ENCODE results near the gene OTULIN.
A peak's percentile ranks its signal among the peaks of the same experiment; 100 is the strongest.

Gene OTULIN

DNA sequence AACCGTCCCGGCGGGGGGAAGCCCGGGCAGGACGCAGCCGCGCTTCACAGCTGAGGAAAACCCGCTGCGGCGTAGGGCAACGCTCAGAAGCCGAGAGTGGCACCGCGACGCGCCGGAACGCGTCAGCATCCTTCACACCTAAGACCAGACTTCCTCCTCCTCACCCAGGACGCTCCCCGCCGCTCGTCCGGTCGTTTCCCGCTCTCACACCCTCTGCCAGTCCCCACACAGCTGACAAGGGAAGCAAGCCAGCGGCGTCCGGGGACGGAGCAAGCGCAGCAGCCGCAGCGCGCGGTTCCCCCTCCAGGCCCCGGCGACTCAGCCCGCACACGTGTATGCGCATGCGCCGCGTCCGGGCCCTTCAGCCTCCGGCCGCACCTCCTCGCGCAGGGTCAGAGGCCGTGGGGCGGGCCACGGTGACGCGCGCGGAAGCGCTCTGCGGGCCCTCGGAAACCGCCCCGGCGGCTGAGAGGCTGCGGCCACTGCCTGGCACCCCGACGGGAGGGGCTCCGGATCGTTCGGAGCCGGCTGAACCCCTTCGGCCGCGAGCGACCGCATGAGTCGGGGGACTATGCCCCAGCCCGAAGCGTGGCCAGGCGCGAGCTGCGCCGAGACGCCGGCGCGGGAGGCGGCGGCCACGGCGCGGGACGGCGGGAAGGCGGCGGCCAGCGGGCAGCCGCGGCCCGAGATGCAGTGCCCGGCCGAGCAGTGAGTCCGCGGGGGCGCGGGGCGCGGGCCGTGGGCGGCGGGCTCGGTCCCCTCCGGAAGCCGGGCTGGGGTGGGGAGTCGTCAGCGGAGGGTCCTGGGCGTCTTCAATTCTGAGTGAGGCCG, at the start of gene OTULIN:
Gene OTULIN, plus strand, starts transcription at position 449 of the 831 bp plus-strand sequence. Its CDS starts 108 bp downstream, at position 557.
- peak; percentile 91 for DNase-seq

DNA sequence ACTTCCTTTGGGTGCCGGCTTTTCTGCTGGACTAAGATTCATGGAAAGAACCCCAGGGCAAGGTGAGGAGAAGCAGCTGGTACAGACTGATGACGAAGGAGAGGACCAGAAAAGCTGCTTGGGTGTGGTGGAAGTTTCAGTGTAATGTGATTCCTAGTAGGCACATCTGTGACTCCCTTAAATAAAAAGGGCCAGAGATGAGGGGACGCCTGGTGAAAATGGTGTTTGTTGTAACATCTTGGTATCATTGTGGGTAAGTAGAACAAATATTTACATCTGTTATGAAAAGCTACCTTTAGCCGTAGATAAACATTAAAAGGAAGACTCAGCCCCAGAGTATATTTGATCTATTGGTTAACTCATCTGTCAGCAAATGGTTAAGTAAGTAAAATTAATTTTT, 49.2 kb upstream of the OTULIN start:
- no peak for DNase-seq

DNA sequence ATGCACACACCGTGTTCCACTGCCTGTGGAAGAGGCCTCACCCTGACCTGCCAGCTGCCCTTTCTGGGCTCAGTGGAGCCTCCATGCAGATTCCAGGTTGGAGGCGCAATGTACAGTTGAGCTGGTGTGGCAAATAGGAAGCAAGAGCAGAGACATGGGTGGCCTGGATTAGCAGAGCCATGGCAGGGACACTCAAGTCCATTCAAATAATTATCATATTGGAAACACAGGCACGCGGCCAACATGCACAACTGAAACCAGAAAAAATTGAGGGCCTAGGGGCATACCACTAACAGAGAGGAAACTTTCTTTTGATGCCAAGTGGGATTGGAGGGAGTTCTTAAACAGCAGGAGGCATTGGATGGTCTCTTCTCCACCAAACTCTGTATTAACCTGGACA, 47.1 kb upstream of the OTULIN start:
- DNase-seq, result no peak

DNA sequence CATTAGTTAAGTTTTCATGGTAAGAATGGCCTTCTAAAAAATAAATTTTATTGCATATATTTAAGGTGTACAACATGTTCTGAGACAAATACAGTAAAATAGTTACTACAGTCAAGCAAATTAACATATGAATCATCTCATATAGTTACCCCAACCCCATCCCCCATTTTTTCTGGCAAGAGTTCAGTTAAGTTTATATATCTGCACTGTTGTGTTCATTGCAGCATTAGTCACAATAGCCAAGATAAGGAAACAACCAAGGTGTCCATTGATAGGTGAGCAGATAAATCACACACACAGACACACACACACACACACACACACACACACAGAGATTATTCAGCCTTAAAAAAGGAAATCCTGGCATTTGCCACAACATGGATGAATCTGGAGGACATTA, 37.2 kb upstream of the OTULIN start:
- DNase-seq, result no peak

DNA sequence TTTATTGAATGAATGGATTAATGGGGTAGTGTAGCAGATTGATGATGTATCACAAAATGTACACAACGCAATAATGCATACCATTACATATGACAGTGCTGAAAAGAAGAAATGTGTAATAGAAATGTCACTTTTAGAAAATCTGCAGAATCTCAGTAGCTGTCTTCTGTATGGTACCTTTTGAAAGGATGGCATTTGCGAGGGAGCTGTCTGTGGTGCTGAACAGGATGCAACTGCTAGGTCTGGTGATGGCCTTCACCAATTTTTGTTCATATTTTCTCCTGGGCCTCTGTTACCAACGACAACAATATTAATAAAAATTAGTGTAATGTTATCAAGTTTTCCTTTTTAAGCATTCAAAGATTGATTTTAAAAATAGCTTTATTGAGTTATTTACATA, 36.2 kb upstream of the OTULIN start:
- peak; percentile 53 for DNase-seq

DNA sequence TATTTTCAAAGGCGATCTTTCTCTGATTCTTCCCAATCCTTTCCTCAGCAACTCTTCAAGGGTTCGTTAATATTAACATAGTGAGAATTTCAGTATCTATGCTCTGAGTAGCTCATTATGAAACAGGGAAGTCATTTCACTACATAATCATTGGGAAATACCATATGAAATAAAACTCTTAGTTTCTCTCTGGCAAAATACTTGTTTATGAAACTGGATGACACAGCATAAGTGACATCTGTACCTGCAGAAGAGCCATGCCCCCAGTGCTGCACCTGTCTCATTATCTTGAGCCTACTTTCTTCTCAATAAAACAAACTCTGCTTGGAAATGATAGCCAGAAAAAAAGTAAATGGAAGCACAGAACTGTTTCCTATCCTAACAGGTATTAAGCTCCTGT, 33.8 kb upstream of the OTULIN start:
- no peak for DNase-seq

DNA sequence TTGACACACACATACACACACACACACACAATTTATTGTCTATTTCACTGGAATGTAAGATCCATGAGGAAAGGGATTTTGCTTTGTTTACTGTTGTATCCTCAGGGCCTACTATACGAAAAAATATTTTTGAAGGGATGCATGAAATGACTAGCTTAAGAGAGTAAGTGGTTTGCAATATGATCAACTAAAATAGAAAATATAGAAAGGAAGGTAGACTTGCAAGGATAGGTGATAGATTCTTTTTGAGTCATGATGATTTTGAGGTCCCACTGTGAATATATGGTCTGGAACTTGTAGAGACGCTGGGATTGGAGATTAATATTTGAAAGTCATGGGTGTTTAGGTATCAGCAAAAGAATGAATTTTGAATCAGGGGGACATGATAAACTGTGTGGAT, 28.9 kb upstream of the OTULIN start:
- no peak for DNase-seq

DNA sequence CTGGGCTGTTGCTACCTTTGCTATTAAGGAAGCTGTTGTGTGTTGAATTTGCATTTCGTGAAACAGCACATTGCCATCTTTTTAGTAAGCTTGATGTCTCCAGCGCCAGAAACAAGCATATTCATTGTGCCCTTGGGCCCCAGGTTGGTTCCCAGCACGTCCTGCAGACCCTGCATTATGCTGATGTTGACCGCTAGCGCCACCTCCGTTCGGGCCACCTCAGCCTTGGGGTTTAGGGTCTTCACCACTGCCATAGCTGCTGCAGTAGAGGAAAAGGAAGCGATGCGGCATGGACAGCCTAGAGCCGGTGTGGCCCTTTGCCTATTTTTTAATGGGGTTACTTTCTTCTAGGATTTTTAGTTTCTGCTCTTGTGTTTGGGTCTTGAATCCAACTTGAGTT, 23.8 kb upstream of the OTULIN start:
- DNase-seq, result no peak

DNA sequence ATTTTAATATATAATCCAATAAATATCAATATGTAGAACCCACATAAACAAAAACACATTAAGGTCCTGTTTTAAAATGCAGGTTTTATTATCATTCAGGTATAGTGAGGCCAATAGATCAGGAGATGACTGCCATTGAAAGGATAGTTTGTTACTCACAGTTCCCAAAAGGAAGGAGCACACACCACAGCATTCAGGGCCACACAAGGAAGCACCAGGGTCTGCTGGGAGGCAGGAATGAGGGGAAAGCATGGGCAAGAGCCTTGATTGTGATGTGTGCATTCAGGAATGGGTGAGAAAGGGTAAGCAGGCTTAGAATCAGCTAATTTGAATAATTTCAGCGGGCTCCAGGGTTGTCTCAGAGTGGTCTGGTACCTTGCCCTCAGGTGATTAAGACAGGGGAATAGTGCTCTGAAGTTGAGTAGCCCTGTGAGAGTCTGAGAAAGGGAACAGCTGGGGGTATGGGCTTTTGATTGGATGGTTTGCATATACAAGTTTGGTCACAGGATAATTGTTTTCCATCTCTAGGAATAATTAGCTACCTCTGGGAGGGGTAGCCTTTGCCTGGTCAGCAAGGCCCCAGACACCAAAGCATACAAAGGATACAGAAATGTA, 19.8 kb upstream of the OTULIN start:
- no peak for DNase-seq

DNA sequence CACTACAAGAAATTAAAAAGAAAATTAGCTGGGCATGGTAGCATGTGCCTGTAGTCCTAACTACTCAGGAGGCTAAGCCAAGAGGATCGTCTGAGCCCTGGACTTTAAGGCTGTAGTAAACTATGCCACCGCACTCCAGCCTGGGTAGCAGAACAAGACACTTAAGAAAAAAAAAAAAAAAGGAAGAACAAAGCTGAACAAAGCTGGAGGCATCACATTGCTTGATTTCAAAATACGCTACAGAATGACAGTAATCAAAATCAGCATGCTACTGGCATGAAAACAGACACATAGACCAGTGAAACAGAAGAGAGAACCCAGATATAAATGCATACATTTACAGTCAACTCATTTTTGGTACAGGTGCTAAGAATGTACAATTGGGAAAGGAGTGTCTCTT, 14.5 kb upstream of the OTULIN start:
- DNase-seq, result no peak

DNA sequence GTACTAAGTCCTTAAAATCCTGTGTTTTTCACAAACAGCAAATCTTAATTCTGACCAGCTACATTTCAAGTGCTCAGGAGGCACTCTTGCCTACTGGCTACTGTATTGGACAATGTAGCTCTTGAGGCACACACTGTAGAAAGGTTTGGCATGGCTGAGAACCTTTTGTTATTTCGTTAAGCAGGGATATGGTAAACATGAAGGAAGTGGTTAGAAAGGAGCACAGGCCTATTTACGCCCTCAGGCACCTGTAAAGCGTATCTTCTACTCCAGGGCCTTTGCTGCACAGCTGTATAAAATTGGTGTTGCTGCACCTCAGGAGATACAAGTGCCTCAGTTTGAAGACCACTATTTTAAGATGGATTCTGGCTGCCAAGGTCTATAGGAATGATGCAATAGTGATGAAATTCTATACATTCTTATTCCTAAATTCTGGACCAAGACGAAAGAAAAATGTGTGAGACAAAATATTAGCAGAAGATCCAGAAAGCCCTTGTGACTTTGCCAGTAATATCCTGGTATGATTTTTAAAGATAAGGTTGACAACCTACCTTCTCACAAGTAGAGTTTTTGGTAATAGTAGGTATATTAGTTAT, 9.3 kb upstream of the OTULIN start:
- DNase-seq, result no peak

DNA sequence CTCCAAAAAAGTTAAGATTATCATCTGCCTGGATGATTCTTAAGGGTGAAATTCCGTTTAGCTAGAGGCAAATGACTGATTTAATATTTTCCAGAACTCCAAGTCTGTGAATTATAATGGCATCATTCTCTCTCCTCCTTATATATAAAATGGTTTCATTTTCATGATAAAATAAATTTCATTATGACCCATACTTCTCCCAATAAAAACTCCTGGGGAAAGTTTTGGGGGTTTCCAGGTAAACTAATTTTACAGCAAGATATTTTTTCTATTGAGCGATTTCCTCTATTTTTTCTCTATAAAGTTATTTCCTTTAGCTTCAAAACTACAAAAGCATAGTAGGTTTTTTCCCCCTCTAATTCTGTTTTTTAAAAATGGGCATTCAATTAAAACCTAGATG, 7.6 kb upstream of the OTULIN start:
- DNase-seq, result no peak

DNA sequence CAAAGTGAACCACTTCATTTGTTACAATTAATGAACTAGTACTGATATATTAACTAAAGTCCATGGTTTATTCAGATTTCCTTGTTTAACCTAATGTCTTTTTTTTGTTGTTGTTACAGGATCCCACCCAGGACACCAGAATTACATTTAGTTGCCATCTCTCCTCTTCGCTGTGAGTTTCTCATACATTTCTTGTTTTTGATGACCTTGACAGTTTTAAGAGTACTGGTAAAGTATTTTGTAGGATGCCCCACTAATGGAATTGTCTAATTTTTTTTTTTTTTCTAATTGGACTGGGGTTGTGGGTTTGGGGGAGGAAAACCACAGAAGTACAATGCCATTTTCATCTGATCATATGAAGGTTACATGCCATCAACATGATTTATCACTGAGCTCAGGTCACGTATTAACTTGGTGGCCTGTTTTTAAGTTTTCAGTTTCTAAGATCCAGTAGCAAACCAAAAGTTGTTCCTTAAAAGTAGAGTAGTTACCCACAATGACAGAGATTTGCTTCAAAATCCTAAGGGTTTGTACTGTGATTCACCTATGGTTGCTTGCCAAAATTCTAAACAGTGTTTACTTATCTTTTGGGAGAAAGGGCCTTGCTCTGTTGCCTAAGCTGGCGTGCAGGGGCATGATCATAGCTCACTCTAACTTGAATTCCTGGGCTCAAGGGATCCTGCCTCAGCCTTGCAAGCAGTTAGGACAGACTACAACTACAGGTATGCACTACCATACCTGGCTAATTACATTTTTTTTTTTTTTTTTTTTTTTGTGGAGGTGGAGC, 4.5 kb upstream of the OTULIN start:
- no peak for DNase-seq

DNA sequence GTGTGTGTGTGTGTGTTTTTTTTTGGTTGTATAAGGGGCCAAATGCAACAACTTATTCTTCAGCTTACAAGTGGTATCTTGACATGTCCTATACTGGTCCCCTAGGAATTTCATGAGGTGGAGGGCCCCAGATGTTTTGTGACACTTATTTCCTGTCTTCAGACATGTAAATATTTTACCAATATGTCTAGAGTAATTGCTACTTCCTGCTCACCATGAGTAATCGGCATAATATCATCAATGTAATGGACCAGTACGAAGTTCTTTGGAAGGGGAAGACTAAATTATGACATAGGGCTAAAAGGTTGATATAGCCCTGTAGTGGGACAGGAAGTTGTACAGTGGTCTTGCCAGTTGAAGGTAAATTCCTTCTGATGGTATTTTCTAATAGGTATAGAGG, 3.7 kb upstream of the OTULIN start:
- no peak for DNase-seq

DNA sequence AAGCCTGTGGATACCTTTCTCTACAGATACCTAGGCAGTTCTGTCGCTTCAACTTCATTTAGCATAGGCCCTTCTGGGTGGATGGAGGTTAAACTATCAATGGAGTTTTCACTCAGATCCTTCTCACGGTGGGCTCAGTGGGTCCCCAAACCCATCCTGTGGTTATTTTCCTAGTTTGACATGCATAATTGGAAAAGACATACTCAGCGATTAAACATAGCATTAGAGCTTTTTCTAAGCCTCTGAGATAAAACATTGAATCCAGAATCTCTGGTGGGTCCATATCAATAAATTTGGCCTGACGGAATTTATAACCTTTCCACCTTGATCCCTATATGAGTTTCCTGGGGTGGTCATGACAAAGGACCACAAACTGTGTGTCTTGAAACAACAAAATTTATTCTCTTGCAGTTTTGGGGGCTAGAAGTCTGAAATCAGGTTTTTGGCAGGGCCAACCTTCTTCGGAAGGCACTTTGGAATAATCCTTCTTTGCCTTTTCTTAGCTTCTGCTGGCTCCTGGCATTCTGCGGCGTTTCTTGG, 1.7 kb upstream of the OTULIN start:
- no peak for DNase-seq

DNA sequence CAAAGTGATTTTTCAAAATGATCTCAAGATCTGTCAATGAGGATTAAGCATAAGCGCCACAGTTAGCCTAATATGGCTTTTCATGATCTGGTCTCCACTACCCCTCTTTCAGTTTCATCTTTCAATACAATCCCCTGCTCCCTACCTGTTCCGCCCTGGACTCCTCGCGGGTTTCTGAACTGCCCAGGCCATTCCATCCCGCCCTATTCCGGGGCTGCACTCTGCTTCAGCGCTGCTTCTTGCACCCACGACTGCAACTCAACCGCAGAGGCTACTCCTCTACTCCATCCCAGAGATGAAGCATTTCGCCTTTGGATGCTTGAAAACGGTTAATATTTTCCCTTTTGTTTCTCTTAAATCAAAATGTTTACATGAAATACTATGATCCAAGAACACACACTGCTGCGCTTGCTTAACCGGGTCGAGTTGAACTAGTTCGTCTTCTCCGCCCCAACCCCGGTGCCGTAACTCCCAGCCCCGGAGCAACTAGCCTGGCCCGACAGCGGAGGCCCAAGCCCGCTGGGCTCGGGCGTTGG, 716 bp upstream of the OTULIN start:
- no peak for DNase-seq

DNA sequence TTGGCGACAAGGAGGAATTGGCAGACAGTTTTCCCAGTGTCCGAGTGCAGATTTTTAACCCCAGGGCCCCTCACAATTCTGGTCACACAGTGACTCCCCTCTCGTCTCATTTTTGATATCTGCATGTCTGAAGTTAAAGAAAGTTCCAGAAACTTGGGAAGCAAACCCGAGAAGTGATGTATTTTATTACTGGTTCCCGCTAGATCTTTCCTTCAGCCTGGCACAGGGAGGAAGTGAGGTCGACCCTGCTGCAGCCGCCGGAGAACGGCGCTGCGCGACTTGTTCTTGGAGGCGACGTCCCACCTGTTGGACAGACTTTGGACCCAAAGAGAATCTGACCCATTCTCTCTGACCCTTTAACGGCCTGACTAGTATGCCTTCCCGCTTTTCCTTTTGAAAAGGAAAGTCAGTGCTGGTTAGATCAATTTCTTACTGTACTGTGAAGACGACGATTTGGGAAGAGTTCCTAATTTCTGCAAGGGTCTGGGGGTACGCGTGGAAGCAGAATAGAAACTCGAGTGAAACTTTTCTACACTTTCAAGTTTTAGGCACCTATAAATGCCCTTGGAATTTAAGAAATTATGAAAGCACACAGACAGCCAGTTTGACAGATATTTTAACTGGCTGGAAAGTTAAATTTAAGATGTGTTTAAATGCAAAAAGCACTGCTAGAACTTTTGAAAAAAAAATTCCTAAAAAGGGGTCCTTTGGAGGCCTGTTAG, 744 bp downstream of the OTULIN start:
- peak; percentile 35 for DNase-seq

DNA sequence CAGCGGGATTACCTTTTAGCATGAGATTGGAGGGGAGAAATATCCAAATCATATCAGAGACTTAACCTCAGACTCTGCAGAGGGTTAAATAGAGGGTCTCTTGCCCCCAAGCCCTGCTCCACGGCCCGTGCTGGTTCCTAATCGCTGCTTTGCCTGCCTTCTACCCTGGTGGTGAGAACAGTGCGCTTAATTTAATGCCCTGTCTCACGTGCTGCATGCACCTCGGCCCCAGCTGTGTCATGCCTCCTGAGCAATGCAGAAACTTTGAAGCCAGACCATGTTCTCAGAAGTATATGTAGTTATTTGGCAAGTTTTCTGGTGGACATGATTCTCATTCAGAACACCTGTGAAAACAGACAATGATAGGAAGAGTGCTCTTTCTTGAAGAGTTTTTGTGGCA, 1.4 kb downstream of the OTULIN start:
- peak; percentile 64 for DNase-seq

DNA sequence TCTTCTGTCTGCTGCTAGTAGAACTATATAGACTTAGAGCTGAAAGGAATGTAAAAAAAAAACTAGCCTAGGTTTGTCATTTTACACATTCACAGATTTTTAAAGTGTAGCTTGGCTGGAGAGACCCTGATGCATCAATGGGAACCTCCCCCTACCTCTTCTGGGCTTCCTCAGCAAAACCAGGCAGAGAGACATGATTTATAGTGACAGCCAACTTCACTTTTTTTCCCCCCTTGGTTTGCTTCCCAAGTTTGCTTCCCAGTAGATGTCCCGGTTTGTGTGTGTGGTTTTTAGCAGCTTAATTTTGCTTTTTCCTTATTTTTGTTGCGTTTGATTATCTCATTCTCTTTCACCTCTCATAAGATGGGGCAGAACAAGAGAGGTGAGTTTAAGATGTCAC, 1.8 kb downstream of the OTULIN start:
- DNase-seq, result no peak

DNA sequence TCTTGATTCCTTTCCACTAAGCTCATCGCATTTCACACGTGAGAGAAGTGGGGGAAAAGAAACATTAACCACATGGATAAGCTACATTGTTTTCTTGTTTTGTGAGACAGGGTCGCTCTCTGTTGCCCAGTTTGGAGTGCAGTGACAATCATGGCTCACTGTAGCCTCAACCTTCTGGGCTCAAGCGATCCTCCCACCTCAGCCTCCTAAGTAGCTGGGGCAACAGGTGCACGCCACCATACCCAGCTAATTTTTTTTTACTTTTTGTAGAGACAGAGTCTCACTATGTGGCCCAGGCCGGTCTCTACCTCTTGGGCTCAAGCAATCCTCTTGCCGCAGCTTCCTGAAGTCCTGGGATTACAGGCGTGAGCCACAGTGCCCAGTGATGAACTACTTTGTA, 2.8 kb downstream of the OTULIN start:
- DNase-seq, result no peak

DNA sequence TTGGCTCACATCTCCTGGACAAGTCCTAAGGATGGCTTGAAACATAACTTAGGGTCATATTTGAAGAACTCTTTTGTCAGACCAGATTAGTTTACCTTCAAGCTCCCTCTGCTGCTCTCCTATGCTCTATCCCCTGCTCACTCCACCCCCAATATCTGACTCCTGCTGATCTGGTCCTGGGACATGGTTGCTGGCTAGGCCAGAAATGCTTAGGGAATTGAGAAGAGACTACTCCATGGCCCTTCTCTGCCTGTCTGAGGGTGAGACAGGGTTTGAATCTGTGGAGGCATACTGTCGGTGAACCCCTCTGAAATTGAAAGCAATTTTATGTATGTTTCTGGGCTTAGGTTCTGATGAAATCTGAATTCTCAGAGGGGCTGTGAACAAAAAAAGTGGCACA, 3.3 kb downstream of the OTULIN start:
- peak; percentile 21 for DNase-seq

DNA sequence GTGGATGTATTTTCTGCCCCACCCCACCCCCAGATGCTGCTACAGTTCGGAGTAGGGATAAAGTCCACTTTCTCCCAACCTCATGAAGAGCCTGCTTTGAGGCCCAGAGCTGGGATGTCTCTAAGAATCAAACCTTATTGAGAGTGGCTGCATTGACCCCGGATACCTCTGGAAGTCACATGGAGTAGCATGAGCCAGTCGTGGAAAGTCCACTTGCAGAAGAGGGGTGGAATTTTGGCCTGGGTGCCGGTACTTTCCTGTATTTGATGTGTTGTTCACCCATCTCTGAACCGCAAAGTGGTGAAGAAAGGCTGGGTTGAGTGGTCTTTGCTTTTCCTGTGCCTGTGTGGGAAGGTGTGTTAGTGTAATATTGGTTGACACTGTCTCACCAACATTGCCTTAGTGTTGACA, 3.7 kb downstream of the OTULIN start:
- DNase-seq, result peak; percentile 68
